Hepatocyte (in vitro differentiated cells): ENCODE measurements around the gene CCDC86. TPM values are rescaled to one million over a fixed set of nuclear protein-coding genes. Genes with fewer than 3 reads are reported as not detected.

ENCODE experiments used
- DNase-seq: peaks from one replicate; pipeline ENCODE4 v3.0.0-alpha.2; 2016; ENCODE audit warnings: low spot score
- H2AFZ ChIP-seq: fragments of 200-600 bp; sonication (generic); 2 replicates; pipeline ENCODE4 v1.6.0; 2016; ENCODE audit warnings: antibody characterized with exemption, mild to moderate bottlenecking
- H3K27ac ChIP-seq: fragments of 200-600 bp; sonication (generic); 2 replicates; pipeline ENCODE4 v1.5.1; 2016; ENCODE audit warnings: mild to moderate bottlenecking
- H3K27me3 ChIP-seq: fragments of 200-600 bp; sonication (generic); 2 replicates; pipeline ENCODE4 v1.6.1; 2016
- H3K36me3 ChIP-seq: fragments of 200-600 bp; sonication (generic); replicated peaks from 2 replicates; pipeline ENCODE4 v1.5.1; 2016; ENCODE audit warnings: low read depth; ENCODE audit not compliant: insufficient read depth
- H3K4me1 ChIP-seq: fragments of 200-600 bp; sonication (generic); 2 replicates; pipeline ENCODE4 v1.5.1; 2016; ENCODE audit warnings: mild to moderate bottlenecking, moderate library complexity; ENCODE audit not compliant: insufficient read depth
- H3K4me2 ChIP-seq: fragments of 200-600 bp; sonication (generic); 2 replicates; pipeline ENCODE4 v1.6.0; 2016
- H3K4me3 ChIP-seq: fragments of 200-600 bp; sonication (generic); 2 replicates; pipeline ENCODE4 v1.5.1; 2016; ENCODE audit warnings: mild to moderate bottlenecking
- H3K79me2 ChIP-seq: fragments of 200-600 bp; sonication (generic); 2 replicates; pipeline ENCODE4 v1.6.0; 2017; ENCODE audit warnings: mild to moderate bottlenecking
- H3K9me2 ChIP-seq: fragments of 200-600 bp; sonication (generic); replicated peaks from 2 replicates; pipeline ENCODE4 v1.6.0; 2017; ENCODE audit warnings: mild to moderate bottlenecking; ENCODE audit not compliant: insufficient read depth
- H3K9me3 ChIP-seq: fragments of 200-600 bp; sonication (generic); 2 replicates; pipeline ENCODE4 v1.5.1; 2016; ENCODE audit warnings: low read depth, mild to moderate bottlenecking
- H4K20me1 ChIP-seq: fragments of 200-600 bp; sonication (generic); 2 replicates; pipeline ENCODE4 v1.6.0; 2016; ENCODE audit warnings: mild to moderate bottlenecking; ENCODE audit not compliant: insufficient read depth, poor library complexity, severe bottlenecking
- CTCF ChIP-seq: fragments of 200-600 bp; sonication (generic); IDR thresholded peaks from 2 replicates; pipeline ENCODE4 v1.5.1; 2016; ENCODE audit warnings: antibody characterized with exemption, mild to moderate bottlenecking; ENCODE audit not compliant: poor library complexity
- EZH2 ChIP-seq: fragments of 200-600 bp; sonication (generic); IDR thresholded peaks from 2 replicates; pipeline ENCODE4 v1.6.1; 2016; ENCODE audit warnings: antibody characterized with exemption, mild to moderate bottlenecking, borderline replicate concordance
- EZH2phosphoT487 ChIP-seq: fragments of 200-600 bp; sonication (generic); IDR thresholded peaks from one replicate; pipeline ENCODE4 v1.6.1; 2018; ENCODE audit warnings: antibody characterized with exemption, mild to moderate bottlenecking, low read depth, moderate library complexity; ENCODE audit not compliant: unreplicated experiment, severe bottlenecking
- WGBS: methylation state at CpG from one replicate; pipeline ENCODE4 v1.1.6; 2016; ENCODE audit warnings: low lambda C conversion rate; ENCODE audit errors: missing lambda C conversion rate; 5-methylcytosine and 5-hydroxymethylcytosine counted together
- polyA plus RNA-seq: library from polyadenylated mRNA; unstranded; fragments of >200 nt; fragmentation: Nextera tagmentation; extraction: Ambion mirVana; gene quantifications from 2 replicates; pipeline ENCODE4 v1.2.1, GENCODE V29; 2016
- total RNA-seq: library from RNA; depleted of rRNA; stranded (reverse); fragments of >200 nt; gene quantifications from 2 replicates; pipeline ENCODE4 v1.2.3, GENCODE V29; 2014

Gene CCDC86
- total and polyA plus RNA-seq, 2 experiments from 2014 or later, result 9.1 to 25.3 TPM

GRCh38 chr11:60899046-60899936 is 57.4 kb downstream of the CCDC86 start:
- H3K9me3 ChIP-seq, result no peaks in the 10 kb centered on the region
- H3K27me3 ChIP-seq, result no peaks in the 10 kb centered on the region
- H3K27ac ChIP-seq, result no peak overlapping the region
- H3K4me2 ChIP-seq, result no peak overlapping the region
- no peak overlapping the region for H2AFZ ChIP-seq
- no peak overlapping the region for H3K4me3 ChIP-seq
- peak; percentile 60 for DNase-seq
- H4K20me1 ChIP-seq, result peaks cover 6% of the 10 kb centered on the region
- no peaks in the 10 kb centered on the region for H3K36me3 ChIP-seq
- peaks cover 20% of the 10 kb centered on the region for H3K79me2 ChIP-seq
- H3K4me1 ChIP-seq, result peaks cover 2% of the 10 kb centered on the region
- H3K9me2 ChIP-seq, result no peaks in the 10 kb centered on the region
- WGBS, result 64% methylated on average over 12 of the region's 12 CpGs
- TF ChIP-seq EZH2phosphoT487 (no peak), CTCF (peak; percentile 93)

GRCh38 chr11:60899977-60900376 is 58.1 kb downstream of the CCDC86 start:
- no peak for DNase-seq
- no peak overlapping the region for H2AFZ ChIP-seq
- H3K79me2 ChIP-seq, result peaks cover 27% of the 10 kb centered on the region
- H3K4me3 ChIP-seq, result no peak overlapping the region
- WGBS, result 92% methylated on average over 4 of the region's 4 CpGs
- no peak overlapping the region for H3K4me2 ChIP-seq
- no peaks in the 10 kb centered on the region for H3K9me2 ChIP-seq
- H3K36me3 ChIP-seq, result no peaks in the 10 kb centered on the region
- no peaks in the 10 kb centered on the region for H3K9me3 ChIP-seq
- H3K27ac ChIP-seq, result no peak overlapping the region
- H3K27me3 ChIP-seq, result no peaks in the 10 kb centered on the region
- TF ChIP-seq EZH2 (no peak), CTCF (no peak), EZH2phosphoT487 (no peak)
- H3K4me1 ChIP-seq, result peaks cover 8% of the 10 kb centered on the region
- H4K20me1 ChIP-seq, result peaks cover 12% of the 10 kb centered on the region

Other genes with a start within 250 kb of the CCDC86 start
- 1.5 and 3.8 TPM in 2 replicates for gene MS4A8, start 142.5 kb upstream of the CCDC86 start, total RNA-seq
- 1.7 and 2.3 TPM in 2 replicates for gene MS4A8, start 142.5 kb upstream of the CCDC86 start, polyA plus RNA-seq
- not detected in 2 replicates for gene MS4A18, start 117.4 kb upstream of the CCDC86 start, total RNA-seq
- not detected in 2 replicates for gene MS4A18, start 117.4 kb upstream of the CCDC86 start, polyA plus RNA-seq
- 0.88 and 1.1 TPM in 2 replicates for gene MS4A15, start 85.2 kb upstream of the CCDC86 start, total RNA-seq
- 4.3 and 8.0 TPM in 2 replicates for gene MS4A15, start 85.2 kb upstream of the CCDC86 start, polyA plus RNA-seq
- gene MS4A10, start 56.8 kb upstream of the CCDC86 start, total RNA-seq, result 0.47 and 1.2 TPM in 2 replicates
- 0.21 and 1.8 TPM in 2 replicates for gene MS4A10, start 56.8 kb upstream of the CCDC86 start, polyA plus RNA-seq
- gene PTGDR2, start 13.8 kb downstream of the CCDC86 start, total RNA-seq, result 1.2 and 1.3 TPM in 2 replicates
- 0.69 and 2.0 TPM in 2 replicates for gene PTGDR2, start 13.8 kb downstream of the CCDC86 start, polyA plus RNA-seq
- 0.12 TPM in 1 of 2 replicates, not detected in the other for gene ZP1, start 25.4 kb downstream of the CCDC86 start, total RNA-seq
- 0.32 and 1.6 TPM in 2 replicates for gene ZP1, start 25.4 kb downstream of the CCDC86 start, polyA plus RNA-seq
- 38.1 and 53.8 TPM in 2 replicates for gene PRPF19, start 64.5 kb downstream of the CCDC86 start, total RNA-seq
- gene PRPF19, start 64.5 kb downstream of the CCDC86 start, polyA plus RNA-seq, result 18.5 and 19.3 TPM in 2 replicates
- 30.0 and 47.5 TPM in 2 replicates for gene TMEM109, start 72.0 kb downstream of the CCDC86 start, total RNA-seq
- gene TMEM109, start 72.0 kb downstream of the CCDC86 start, polyA plus RNA-seq, result 86.9 and 92.5 TPM in 2 replicates
- gene TMEM132A, start 82.3 kb downstream of the CCDC86 start, total RNA-seq, result 33.7 and 44.3 TPM in 2 replicates
- 97.1 and 98.7 TPM in 2 replicates for gene TMEM132A, start 82.3 kb downstream of the CCDC86 start, polyA plus RNA-seq
- gene SLC15A3, start 110.1 kb downstream of the CCDC86 start, total RNA-seq, result 1.4 and 3.3 TPM in 2 replicates
- 0.56 and 2.3 TPM in 2 replicates for gene SLC15A3, start 110.1 kb downstream of the CCDC86 start, polyA plus RNA-seq
- gene CD6, start 129.6 kb downstream of the CCDC86 start, total RNA-seq, result 0.03 and 0.08 TPM in 2 replicates
- not detected in 2 replicates for gene CD6, start 129.6 kb downstream of the CCDC86 start, polyA plus RNA-seq